GM19099 (cell line): Measurements from ENCODE around the gene SNAPC2.

Experiments
- POLR2A ChIP-seq: IDR thresholded peaks from 3 replicates; pipeline ENCODE4 v1.6.1; 2011; ENCODE audit warnings: low read depth; ENCODE audit not compliant: insufficient read length; ENCODE audit errors: extremely low read depth

SNAPC2 gene

GRCh38 chr19:7881910-7882309 is 38.2 kb upstream of the SNAPC2 start:
- no peak for TF ChIP-seq POLR2A

- no peak for TF ChIP-seq POLR2A
Measured at GRCh38 chr19:7883105-7883504, 37.0 kb upstream of the SNAPC2 start.

GRCh38 chr19:7883796-7884570 is 36.2 kb upstream of the SNAPC2 start:
- no peak for TF ChIP-seq POLR2A

GRCh38 chr19:7885818-7886217 is 34.3 kb upstream of the SNAPC2 start:
- TF ChIP-seq POLR2A = no peak

GRCh38 chr19:7887408-7888144 is 32.6 kb upstream of the SNAPC2 start:
- no peak for TF ChIP-seq POLR2A

GRCh38 chr19:7888145-7888825 is 31.9 kb upstream of the SNAPC2 start, which contains the start of gene LRRC8E:
Gene LRRC8E, plus strand, starts transcription at chr19:7888510. Its CDS starts 7,094 bp downstream, at chr19:7895604.
- TF ChIP-seq POLR2A = no peak

GRCh38 chr19:7888826-7889217 is 31.3 kb upstream of the SNAPC2 start:
- TF ChIP-seq POLR2A = no peak

- no peak for TF ChIP-seq POLR2A
Measured at GRCh38 chr19:7894612-7895309, 25.4 kb upstream of the SNAPC2 start.

GRCh38 chr19:7895565-7895964 is 24.6 kb upstream of the SNAPC2 start:
- no peak for TF ChIP-seq POLR2A

- TF ChIP-seq POLR2A = no peak
Measured at GRCh38 chr19:7897292-7897691, 22.8 kb upstream of the SNAPC2 start.

- TF ChIP-seq POLR2A = no peak
Measured at GRCh38 chr19:7898967-7899366, 21.2 kb upstream of the SNAPC2 start.

- TF ChIP-seq POLR2A = no peak
Measured at GRCh38 chr19:7899751-7900378, 20.3 kb upstream of the SNAPC2 start.

GRCh38 chr19:7900401-7900870 is 19.7 kb upstream of the SNAPC2 start:
- TF ChIP-seq POLR2A = no peak

- TF ChIP-seq POLR2A = no peak
Measured at GRCh38 chr19:7900931-7901330, 19.2 kb upstream of the SNAPC2 start.
